ENCODE data around the gene APBB1IP.

DNA sequence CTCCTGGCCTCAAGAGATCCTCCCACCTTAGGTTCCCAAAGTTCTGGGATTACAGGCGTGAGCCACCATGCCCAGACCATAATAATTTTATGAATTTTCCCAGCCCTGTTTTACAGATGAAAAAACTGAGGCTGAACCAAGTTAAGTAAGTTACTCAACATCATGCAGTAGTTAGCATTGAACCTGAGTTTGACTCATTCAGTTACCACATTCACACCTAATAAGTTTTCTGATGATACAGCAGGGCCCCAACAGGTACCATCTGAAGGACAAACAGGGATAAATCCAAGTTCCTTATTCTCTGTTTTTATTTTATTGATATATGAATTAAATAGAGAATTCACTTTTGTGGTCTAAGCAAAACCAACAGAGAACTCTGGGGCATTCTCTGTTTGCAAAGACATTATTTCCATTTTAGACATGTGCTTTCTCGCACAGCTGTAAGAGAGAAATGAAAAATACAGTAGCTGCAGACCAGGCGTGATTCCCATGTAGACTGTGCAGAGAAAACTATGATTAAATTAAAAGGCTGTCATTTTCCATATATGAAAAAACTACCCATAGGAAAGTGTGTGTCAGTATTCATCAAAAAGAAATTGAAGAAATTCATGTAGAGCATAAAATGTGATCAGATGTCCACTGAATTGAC lies 26.6 kb downstream of the APBB1IP start:
- TF ChIP-seq POLR2AphosphoS5 (IDR thresholded peaks at IDR 0.05; ENCODE audit: borderline replicate concordance, low read depth, low read length) = no peak
- no peak for TF ChIP-seq EZH2 (IDR thresholded peaks at IDR 0.05)

Data from SK-N-MC (cell line).